ENCODE results near the gene PTPRK.

DNA sequence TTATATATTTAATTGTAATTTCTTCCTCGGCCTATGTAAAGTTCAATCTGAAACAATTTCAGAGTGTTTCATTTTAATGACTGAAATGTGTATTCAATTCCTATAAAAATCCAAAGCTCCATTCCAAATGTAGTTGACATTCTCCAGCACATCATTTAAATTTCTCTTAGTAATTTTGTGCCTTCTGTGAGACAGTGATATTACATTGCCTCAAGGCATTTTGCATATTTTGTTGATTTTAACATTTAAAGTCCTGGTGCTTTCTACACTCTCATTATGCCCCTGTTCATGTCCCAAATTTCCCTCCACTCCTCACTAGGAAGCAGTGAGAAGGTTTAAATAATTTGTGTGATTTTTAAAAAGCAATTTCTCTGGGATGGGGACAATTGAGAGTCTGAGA is 585.4 kb downstream of the PTPRK start:
- TF ChIP-seq, protein P1, sequence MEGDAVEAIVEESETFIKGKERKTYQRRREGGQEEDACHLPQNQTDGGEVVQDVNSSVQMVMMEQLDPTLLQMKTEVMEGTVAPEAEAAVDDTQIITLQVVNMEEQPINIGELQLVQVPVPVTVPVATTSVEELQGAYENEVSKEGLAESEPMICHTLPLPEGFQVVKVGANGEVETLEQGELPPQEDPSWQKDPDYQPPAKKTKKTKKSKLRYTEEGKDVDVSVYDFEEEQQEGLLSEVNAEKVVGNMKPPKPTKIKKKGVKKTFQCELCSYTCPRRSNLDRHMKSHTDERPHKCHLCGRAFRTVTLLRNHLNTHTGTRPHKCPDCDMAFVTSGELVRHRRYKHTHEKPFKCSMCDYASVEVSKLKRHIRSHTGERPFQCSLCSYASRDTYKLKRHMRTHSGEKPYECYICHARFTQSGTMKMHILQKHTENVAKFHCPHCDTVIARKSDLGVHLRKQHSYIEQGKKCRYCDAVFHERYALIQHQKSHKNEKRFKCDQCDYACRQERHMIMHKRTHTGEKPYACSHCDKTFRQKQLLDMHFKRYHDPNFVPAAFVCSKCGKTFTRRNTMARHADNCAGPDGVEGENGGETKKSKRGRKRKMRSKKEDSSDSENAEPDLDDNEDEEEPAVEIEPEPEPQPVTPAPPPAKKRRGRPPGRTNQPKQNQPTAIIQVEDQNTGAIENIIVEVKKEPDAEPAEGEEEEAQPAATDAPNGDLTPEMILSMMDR (IDR thresholded peaks at IDR 0.05; ENCODE audit: low read length), result no peak
- TF ChIP-seq EZH2 (IDR thresholded peaks at IDR 0.05; ENCODE audit: borderline replicate concordance, low read length), result no peak
